Articular chondrocyte of knee joint (primary cell): ENCODE measurements around the gene DISP3. TPM values are rescaled to one million over a fixed set of nuclear protein-coding genes. Genes with fewer than 3 reads are reported as not detected.

ENCODE experiments used
- total RNA-seq: library from RNA; depleted of rRNA; stranded (reverse); fragments of >200 nt; gene quantifications from 2 replicates; pipeline ENCODE4 v1.2.3, GENCODE V29; 2012

The DISP3 gene
- total RNA-seq, result under 0.01 TPM in 2 replicates

GRCh38 chr1:11478571-11479374, at the start of gene DISP3:
DISP3 (plus strand) TSS chr1:11479155; CDS start chr1:11500993, 21,838 bp downstream.

Other genes starting within 250 kb of the DISP3 start
- 32.9 and 34.3 TPM in 2 replicates for gene MTOR, start 216.6 kb upstream of the DISP3 start, total RNA-seq
- 7.7 and 9.1 TPM in 2 replicates for gene UBIAD1, start 206.0 kb upstream of the DISP3 start, total RNA-seq
- 1.6 and 4.2 TPM in 2 replicates for gene FBXO2, start 175.3 kb downstream of the DISP3 start, total RNA-seq
- 8.5 and 10.2 TPM in 2 replicates for gene FBXO44, start 175.7 kb downstream of the DISP3 start, total RNA-seq
- gene FBXO6, start 185.0 kb downstream of the DISP3 start, total RNA-seq, result 5.4 and 8.4 TPM in 2 replicates
- gene MAD2L2, start 202.0 kb downstream of the DISP3 start, total RNA-seq, result 27.8 and 35.8 TPM in 2 replicates
- 0.13 and 0.22 TPM in 2 replicates for gene DRAXIN, start 212.6 kb downstream of the DISP3 start, total RNA-seq